NCI-H1436 treated with DMSO at 0.1 percent for 48 hours (cell line): ENCODE measurements around the gene CISD3.

Experiments used
- DNase-seq: peaks from one replicate; lab custom pipeline; 2025; lab: John Stamatoyannopoulos, UW

Gene CISD3, protein sequence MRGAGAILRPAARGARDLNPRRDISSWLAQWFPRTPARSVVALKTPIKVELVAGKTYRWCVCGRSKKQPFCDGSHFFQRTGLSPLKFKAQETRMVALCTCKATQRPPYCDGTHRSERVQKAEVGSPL

DNA sequence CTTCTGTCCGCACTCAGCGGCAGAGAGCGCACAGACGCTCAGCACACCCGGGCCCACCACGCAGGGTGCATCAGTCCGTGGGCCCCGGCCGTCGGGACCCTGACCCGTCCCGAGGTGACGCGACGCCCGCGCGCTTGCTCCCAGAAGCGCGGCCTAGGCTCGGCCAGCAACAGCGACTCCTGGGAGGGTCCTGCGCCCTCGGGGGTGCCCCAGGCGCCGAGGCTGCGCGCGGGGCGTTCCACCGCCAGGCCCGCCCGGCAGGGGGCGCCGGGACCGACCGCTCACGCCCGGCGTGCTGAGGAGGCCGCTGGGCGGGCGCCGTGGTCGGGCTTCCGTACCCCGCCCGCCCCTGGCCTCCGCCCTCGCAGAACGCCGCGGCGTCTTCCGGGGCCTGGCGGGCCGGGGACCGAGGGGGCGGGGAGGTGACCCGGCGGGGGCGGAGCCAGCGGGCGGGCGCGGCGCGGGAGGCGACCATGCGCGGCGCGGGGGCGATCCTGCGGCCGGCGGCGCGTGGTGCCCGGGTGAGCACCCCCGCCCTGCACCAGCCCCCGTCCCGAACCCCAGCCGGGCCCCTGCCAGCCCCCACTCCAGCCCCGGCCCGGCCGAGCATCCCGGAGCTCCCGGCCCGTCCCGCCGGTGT lies at the start of gene CISD3:
CISD3 (plus strand) TSS at position 456 of the 640 bp plus-strand sequence; CDS start at position 474, 18 bp downstream.
- no peak for DNase-seq

DNA sequence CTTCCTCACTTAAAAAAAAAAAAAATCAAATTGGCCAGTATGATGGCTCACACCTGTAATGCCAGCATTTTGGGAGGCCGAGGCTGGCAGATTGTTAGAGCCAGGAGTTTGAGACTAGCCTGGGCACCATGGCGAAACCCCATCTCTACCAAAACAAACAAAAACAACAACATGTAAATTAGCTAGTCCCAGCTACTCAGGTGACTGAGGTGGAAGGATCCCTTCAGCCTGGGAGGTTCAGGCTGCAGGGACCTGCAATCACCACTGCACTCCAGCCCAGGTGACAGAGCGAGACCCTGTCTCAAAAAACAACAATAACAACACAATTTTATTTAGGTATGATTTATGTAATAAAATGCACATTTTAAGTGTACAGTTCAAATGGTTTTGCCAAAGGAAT lies 49.0 kb upstream of the CISD3 start:
- no peak for DNase-seq

DNA sequence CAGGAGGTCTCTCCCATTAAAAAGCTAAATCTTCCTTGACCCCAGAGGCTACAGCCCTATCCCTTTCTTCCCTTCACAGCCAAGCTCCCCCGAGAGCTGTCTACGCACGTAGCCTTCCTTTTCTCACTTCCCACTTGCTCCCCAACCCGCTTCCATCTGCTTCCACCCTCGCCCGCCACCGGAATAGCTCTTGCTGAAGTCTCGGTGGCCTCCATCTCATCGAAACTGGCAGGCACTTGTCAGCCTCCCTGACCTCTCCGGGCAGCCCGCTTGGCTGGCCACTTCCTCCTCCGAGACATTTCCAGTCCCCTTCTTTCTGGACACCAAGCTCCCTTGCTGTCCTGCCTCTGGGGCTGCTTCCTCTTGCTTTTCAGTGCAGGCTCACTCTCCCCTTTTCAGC lies 44.6 kb upstream of the CISD3 start:
- DNase-seq: no peak

DNA sequence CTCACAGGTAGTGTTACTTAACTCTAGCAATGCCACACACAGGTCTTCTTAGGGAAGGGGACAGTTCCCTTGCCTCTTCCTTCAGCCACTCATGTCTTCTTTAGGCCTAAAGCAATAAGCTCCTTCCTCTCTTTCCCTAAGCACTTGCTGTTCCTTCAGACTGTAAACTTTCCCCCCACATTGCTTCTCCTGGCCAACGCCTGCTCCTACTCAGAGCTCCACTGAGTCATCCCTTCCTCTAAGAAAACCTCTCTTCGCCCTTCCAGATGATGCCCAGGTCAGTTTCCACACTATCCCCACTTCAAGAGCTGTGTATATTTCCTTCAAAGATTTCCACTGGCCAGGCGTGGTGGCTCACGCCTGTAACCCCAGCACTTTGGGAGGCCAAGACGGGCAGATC lies 42.9 kb upstream of the CISD3 start:
- DNase-seq: no peak

DNA sequence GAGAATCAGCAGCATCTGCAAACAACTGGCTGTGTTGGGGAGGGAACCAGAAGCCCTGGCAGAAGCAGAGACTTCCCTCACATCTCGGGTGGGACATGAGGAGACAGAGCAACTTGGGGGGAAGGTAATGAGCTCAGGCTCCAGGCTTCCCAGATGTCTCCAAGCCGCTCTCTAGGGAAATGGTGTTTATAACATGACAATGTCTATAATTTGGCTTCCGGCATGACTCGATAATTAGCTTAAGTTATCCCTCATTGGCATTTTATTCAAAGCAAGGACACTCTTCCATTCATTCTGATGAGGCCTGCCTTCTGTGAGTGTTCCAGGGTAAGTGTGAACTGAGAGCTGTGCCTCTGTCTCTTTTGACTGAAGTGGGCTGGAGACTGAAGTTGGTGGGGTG lies 39.8 kb upstream of the CISD3 start:
- peak; percentile 38 for DNase-seq

DNA sequence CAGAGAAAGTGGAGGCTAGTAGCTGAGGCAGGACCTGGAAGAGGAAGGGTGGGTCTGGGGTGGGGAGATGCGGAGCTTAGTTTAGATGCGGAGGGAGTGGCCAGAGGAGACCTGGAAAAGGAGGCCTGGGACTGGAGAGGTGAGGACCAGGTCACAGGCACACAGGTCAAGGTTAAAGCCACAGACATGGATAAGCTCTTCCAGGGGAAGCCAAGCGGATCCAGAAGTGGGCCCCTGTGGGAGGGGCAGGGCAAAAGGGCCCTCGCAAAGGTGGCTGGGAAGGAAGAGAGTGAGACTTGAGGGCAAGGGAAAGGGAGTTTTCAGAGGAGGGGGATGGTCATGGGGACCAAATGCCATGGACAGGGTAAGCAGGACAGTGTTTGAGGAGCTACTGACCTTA lies 39.0 kb upstream of the CISD3 start:
- no peak for DNase-seq

DNA sequence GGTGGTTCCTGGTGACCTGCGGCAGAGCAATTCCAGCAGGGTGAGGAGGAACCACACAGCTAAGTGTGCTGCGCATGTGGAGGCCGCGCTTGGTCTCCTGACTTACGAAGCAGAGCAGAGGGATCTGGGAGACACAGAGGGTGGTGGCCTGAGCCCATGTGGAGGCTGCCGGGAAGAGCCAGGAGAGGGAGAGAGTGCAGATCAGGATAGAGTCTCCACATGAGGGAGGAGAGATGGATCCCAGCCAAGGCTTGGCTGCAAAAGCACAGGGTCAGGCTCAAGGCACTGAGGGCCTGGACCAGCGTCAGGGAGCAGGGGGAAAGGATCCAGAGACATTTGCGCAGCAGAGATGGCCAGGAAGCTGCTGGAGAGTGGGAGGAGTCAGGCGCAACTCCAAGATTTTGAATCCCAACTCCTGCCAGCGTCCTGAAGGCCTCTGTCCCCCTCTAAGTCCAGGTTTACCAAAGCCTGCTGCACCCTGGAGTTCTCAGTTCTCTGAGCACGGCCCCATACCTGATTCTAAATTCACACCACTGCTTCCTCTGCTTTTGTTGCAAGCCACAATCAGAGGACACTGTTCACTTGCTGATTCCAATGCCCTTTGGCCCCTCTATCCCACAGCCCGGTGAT lies 36.3 kb upstream of the CISD3 start:
- no peak for DNase-seq

DNA sequence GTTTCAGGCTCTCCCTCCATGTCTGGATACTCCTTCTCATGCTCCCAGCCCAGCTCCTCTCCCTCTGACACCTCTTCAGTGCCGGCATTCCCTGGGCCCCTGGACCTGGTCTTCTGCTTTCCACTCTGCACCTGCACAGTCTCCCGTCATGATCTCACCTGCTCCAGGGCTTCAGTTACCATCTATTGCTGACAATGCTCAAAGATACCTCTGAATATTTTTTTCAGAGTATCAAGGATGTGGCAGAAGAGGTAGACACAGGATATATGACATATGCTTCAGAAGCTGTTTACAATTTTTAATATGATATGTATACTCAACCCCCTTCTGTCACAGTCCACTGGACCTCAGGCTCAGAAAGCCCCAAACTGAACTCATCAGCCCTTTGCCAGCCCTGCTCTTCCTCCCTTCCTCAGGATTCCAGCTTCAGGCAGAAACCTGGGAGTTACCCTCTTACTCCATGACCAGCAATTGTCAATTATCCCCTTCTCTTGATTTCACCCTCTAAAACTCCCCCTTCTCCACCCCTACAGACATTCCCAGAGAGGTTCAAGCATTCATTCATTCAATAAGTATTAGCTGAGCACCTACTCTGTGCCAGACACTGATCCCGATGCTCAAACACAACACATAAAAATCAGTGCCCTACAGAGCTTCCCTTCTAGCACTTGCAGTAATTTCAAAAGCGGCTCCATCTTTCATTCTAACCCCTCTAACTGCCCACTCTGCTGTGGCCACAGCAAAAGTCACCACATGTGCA lies 32.9 kb upstream of the CISD3 start:
- no peak for DNase-seq

DNA sequence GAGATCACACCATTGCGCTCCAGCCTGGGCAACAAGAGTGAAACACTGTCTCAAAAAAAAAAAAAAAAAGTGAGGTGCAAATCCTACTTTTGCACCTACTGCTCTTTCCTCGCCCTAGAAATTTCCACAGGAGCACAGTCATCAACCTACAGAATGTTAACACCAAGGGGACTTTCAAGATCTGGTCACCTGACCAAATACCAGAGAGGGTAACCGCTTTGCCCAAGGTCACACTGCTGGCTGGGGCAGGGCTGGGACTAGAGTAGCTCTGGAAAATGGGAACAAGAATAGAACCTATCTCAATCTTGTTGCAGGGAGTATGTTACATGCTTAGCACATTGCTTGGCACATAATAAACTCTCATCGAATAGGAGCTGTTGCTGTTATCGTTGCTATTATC lies 31.4 kb upstream of the CISD3 start:
- no peak for DNase-seq

DNA sequence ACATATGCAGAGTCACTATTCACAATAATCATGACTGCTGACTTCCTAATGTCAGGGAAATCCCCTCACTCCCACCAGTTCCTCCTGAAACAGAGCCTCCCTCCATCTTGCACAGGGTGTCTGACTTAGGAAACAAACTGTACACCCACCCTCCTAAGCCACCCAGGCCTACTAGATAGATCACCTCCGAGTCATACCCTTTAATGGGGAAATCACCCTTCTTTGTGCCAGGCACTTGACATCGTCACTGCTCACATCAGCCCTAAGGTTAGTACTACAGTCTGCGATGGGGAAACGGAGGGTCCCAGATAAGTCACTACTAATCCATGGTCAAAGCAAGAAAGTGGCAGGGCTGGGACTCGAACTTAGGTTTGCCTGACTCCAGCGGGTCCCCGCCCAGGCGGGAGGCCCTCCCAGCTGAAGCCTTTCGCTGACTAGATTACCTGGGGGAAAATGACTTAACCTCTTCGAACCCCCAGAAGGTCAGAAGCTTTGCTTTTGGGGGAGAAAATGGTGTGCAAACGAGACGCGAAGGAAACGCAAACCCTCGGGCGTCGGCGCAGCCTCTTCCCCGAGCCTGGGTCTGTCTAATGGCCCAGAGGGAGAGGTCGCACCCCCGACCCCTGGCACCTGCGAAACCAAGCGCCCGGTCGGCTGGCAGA lies 28.5 kb upstream of the CISD3 start:
- DNase-seq: no peak

DNA sequence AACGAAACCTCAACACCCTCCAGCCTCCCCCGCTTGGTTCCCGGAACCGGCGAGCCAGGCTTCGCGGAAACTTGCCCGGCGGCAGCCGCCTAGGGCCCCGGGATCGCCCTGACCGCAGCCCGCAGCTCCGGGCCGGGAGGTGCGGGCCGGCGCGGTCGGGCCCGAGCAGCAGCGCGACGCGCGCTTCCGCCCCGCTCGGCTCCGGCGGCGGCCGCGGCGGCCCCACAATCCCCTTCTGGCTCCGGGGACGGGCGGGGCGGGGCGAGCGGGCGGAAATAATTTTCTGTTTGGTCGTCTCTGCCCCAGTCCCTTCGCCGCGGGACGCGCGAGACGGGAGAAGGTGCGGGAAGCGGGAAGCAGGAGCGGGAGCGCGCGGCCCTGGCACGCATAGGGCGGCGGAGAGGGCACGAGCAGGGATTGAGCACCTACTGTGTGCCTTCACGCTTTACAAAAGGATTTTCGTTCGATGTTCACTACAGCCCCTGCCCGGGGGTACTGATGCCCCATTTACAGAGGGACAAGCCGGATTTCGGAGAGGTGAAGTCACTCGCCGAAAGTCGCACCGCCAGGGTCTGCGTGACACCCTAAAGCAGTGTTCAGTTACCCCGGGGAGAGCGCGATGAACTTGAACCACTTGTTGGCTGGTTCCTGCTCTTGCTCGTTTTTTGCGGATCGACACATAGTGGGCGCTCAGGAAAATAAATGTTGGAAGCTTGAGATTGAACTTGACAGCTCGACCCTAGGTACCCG lies 27.8 kb upstream of the CISD3 start:
- no peak for DNase-seq

DNA sequence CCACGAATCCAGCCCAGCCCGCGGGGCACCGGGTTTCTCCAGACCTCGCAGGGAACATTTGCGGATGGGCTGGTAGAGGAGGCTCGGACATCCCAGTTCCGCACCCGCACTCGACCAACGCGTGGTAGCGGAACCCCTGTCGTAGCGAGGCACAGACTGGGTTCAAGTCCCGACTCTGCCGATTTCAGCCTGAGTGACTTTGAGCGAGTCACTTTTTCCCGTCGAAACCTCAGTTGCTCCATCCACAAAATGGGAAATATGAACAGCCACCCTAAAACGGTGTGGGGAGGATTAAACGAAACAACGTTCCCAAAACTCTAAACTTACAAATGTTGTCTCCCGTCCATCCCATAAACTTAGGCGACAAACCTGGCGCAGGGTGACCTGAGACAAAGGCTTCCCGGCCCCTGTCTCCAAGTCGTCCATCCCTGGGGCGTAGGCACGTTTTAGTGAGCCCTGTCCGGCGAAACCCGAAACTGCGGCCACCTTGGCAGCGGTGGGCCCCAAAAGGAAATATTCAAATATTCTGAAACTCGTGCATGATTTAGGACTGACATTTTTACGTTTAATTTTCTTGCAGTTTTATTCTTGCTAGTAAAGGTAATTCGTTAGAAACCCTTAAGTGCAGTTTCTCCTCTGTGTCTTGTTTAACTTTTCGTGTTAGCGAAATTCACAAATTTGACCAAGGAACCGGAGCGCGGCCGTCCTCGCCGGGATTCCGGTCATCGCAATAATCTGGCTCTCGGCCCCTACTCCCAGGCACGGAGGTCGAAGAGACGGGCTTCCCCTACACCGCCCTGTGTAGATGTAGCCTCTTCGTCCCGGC lies 27.0 kb upstream of the CISD3 start:
- no peak for DNase-seq

DNA sequence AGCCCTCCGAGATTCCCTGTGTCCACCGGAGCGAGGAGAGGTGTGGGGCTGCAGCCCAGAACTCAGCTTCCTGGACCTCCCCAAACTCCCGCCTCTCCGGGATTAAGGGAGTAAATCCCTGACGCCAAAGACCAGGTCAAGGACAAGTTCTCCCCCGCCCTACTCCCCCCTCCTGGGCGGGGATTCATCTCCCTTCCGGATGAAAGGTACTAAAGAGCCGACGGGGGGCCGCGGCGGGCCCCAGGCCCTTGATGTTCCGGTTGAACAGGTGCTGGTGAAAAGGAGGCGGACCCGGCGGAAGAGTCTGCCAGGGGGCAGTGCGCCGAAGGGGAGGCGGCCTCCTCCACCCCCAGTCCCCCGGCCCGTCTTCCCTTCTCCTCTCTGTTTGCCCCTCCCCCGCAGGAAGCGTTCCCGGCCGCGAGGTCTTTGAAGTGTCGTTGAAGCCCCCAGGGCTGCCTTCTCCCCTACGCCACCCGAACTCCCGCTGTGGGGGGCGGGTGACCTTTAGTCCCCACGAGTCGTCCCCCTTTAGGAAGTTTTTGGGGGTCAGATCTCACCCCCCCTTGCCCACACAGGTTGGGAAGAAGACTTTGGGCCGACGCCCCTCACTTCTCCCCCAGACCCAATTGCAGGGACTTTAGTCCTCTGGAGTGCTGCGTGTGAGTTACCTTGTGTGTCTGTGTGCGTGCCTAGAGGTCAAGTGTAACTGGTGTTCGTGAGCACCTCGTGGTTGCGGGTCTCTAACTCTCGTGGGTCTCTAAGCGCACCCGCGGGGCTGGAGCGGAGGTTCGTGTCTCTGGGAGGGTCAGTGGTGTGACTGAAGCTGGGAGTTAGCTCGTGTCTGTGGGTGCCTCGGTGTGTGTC lies 26.2 kb upstream of the CISD3 start:
- peak; percentile 50 for DNase-seq

DNA sequence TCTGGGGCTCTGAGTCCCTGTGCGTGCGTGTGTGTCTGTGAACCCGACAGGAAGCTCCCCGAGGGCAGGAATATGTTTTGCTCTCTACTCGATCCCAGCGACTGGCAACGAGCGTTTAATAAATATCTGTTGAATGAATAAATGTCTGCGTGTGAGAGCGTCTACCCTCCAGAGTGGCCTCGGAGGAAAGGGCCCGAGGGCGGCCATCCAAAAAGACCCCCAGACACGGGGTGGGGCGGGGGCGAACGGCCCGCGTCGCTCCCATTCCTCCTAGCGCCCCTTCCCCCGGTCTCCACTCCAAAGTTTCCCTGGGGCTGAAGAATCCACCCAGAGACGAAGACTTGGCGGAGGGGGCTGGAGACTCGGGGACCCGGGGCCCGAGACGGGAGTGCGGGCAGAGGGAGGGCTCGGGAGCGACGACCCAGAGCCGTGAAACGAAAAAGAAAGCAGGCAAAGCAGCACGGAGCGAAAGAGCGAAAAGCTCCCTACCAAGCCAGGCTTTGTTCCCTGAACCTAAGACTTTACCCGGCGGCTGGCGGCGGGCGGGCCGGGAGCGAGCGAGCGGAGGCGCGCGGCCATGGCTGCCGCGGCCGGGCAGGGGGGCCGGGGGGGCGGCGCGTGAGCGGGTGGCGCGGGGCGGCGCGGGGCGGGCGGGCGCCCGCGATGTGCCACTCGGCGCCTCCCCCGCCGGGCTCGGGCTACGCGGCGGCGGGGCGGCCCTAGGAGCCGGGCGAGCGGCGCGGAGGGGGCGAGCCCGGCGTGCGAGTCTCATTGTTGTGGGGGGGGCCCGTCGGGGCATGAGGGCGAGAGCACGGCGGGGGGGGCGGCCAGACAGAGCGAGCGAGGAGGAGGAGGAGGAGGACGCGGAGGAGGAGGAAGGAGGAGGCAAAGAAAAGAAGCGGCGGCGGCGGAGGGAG lies 25.3 kb upstream of the CISD3 start, which contains the start of gene MLLT6:
MLLT6 (plus strand) TSS at position 668 of the 917 bp plus-strand sequence. CDS start 360 bp downstream, outside the sequence.
- DNase-seq: no peak

DNA sequence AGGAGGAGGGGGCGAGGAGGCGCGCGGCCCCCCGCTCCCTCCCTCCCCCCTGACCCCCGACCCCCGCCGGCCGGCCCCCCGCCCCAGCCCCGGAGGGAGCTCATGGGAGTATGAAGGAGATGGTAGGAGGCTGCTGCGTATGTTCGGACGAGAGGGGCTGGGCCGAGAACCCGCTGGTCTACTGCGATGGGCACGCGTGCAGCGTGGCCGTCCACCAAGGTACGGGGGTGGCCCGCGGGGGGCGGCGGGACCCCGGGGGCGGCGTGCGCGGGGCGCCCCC lies 24.7 kb upstream of the CISD3 start:
- no peak for DNase-seq

DNA sequence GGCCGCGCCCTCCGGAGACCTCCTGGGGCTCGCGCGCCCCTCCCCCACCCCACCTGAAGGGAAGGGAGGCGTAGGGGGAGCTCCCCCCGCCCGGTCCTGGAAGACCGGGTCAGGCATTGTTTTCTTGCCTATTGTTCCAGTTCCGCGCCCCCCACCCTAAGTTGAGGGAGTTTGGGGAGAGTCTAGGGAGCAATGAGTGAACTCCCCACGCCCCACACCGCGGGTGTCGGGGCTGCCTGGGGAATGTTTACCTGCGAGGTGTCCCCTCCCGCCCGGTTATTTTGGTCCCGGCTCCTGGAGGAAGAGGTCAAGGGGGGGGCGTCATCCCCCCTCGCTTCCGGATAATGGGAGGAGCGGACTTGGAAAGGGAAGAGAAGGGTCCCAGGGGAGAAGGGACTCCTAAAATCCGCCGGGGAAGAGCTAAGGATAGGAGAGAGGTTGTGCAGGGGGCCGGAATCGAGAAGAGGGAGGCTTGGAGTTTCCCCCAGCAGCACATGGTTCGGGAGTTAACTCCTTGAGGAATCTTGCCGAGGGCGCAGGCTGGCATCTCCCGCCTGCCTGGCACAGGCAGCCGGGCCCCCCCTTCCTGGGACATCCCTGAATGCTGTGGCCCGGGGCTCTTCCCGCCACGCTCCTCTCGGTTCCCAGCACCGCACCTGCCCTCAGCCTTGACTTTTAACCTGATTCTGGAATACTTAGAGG lies 24.2 kb upstream of the CISD3 start:
- DNase-seq: no peak

DNA sequence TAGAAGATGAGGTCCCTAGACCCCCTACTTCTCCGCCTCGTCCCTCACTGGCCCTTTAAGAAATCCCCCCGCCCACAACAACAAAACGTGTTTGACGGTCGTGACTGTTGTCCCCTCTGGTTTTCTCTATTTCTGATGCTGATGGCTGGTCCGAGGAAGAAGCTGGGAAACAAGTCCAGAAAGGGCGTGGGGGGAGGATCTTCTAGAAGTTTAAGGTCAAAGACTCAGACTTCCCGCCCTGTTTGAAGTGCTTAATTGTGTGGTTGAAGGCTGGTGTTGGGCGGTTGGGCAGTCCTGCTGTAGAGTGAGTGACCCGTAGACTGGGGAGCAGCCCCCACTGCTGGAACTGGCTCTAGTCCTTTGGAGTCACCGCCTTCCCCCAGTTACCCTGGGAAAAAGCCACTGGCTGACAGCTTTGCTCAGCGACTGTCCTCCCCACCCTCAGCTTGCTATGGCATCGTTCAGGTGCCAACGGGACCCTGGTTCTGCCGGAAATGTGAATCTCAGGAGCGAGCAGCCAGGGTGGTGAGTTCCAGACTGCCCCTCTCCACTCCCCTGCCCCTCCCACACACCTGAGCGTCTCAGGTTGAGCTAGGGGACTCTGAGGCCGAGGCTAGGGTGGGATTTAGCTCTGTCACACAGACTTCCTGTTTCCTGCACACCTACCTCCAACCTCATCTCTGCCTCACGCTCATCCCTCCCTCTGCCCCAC lies 23.5 kb upstream of the CISD3 start:
- no peak for DNase-seq
